Lung microvascular endothelial cell (primary cell): ENCODE results near the gene GCSAM. TPM values are rescaled to one million over a fixed set of nuclear protein-coding genes. Genes with fewer than 3 reads are reported as not detected.
A peak's percentile ranks its signal among the peaks of the same experiment; 100 is the strongest.

Experiments used
- DNase-seq, 2 donors: peaks; one replicate each; pipeline versions ENCODE4 v3.0.0 to v3.0.0-alpha.2; 2010; ENCODE audit warnings: low read depth in 2 of 2
- total RNA-seq: library from RNA; depleted of rRNA; stranded (reverse); fragments of >200 nt; gene quantifications from 2 replicates; pipeline ENCODE4 v1.2.1, GENCODE V29; 2014

GCSAM gene
- total RNA-seq = not detected in 2 replicates

- DNase-seq = no peak
Observed at GRCh38 chr3:112132975-112133448, at the start of gene GCSAM. Gene GCSAM, minus strand, starts transcription at chr3:112133248. Its CDS starts 128 bp downstream, at chr3:112133120.

GRCh38 chr3:112175646-112176045, 42.6 kb upstream of the GCSAM start:
- DNase-seq = no peak

- no peak for DNase-seq
Observed at GRCh38 chr3:112175037-112175436, 42.0 kb upstream of the GCSAM start.

GRCh38 chr3:112171144-112171543, 38.1 kb upstream of the GCSAM start:
- DNase-seq = no peak

- DNase-seq = no peak
Observed at GRCh38 chr3:112170046-112170445, 37.0 kb upstream of the GCSAM start.

- DNase-seq = no peak
Observed at GRCh38 chr3:112167758-112168157, 34.7 kb upstream of the GCSAM start.

- DNase-seq = no peak
Observed at GRCh38 chr3:112149136-112149535, 16.1 kb upstream of the GCSAM start.

GRCh38 chr3:112143689-112144088, 10.6 kb upstream of the GCSAM start:
- DNase-seq = no peak

GRCh38 chr3:112143251-112143650, 10.2 kb upstream of the GCSAM start:
- no peak for DNase-seq

GRCh38 chr3:112141293-112141692, 8.2 kb upstream of the GCSAM start:
- DNase-seq = no peak

- DNase-seq = no peak
Observed at GRCh38 chr3:112140584-112140983, 7.5 kb upstream of the GCSAM start.

- no peak for DNase-seq
Observed at GRCh38 chr3:112138219-112138969, 5.3 kb upstream of the GCSAM start.

- DNase-seq = no peak
Observed at GRCh38 chr3:112137781-112138180, 4.7 kb upstream of the GCSAM start.

- DNase-seq = peak; percentile 56 to 63
Observed at GRCh38 chr3:112136959-112137693, 4.1 kb upstream of the GCSAM start.

GRCh38 chr3:112136046-112136445, 3.0 kb upstream of the GCSAM start:
- DNase-seq = no peak

- DNase-seq = no peak
Observed at GRCh38 chr3:112134335-112135124, 1.5 kb upstream of the GCSAM start.

GRCh38 chr3:112133626-112134334, 732 bp upstream of the GCSAM start:
- DNase-seq = no peak

- DNase-seq = no peak
Observed at GRCh38 chr3:112132554-112132953, 494 bp downstream of the GCSAM start.

GRCh38 chr3:112132088-112132487, 960 bp downstream of the GCSAM start:
- no peak for DNase-seq

- no peak for DNase-seq
Observed at GRCh38 chr3:112131111-112131510, 1.9 kb downstream of the GCSAM start.

- no peak for DNase-seq
Observed at GRCh38 chr3:112130638-112130993, 2.4 kb downstream of the GCSAM start.
